Measurements from ENCODE around the gene PANK2. TPM values are rescaled to one million over a fixed set of nuclear protein-coding genes. Genes with fewer than 3 reads are reported as not detected.
"Not testable (repeated sequence)": the region's sequence is repeated elsewhere in the genome, so short reads cannot be mapped to it uniquely, and the experiment has no call there.

PANK2 gene
- total RNA-seq, 4 donors from 2014 or later, result 22.9 to 48.7 (median 38.2) TPM

- peaks cover 9 to 80% (median 31%) of the 10 kb centered on the region in 4 donors for H3K4me1 ChIP-seq
- intact Hi-C loops (cut with DNase I; ENCODE audit: low total_unique reads), result no loop called here
- 64 to 92% methylated on average over 4 to 5 of the region's 5 CpGs for WGBS, 2 donors (ENCODE audit: low coverage in 1 of 2)
Measured at GRCh38 chr20:3902446-3902845, 13.3 kb downstream of the PANK2 start.

GRCh38 chr20:3904224-3904623, 15.0 kb downstream of the PANK2 start:
- TF ChIP-seq POLR2A (IDR thresholded peaks at IDR 0.05) (no peak), EP300 (IDR thresholded peaks at IDR 0.05; ENCODE audit: low read depth) (no peak), POLR2AphosphoS5 (IDR thresholded peaks at IDR 0.05) (no peak), CTCF (IDR thresholded peaks at IDR 0.05) (no peak)
- peaks cover 0 to 13% (median 2%) of the 10 kb centered on the region in 4 donors for H3K36me3 ChIP-seq
- no peak overlapping the region for H3K4me3 ChIP-seq
- no peak for DNase-seq
- peaks cover 9 to 64% (median 27%) of the 10 kb centered on the region in 4 donors for H3K4me1 ChIP-seq
- H3K27ac ChIP-seq, result no peak overlapping the region
- no peaks in the 10 kb centered on the region for H3K27me3 ChIP-seq
- H3K9me3 ChIP-seq, result no peaks in the 10 kb centered on the region
- intact Hi-C loops (cut with DNase I; ENCODE audit: low total_unique reads), result no loop called here
- in situ Hi-C loops (cut with MboI; ENCODE audit: low pct_ligation_motif_present in 1 of 4, low pct_unique_long_range_greater_than_20kb in 1 of 4, low sequenced_read_pairs in 3 of 4), result loop anchor here in 1 of 4 donors (25.0 kb wide), 1 partner anchor 183 kb away; no protein-coding TSS in a partner anchor
- 61% methylated on average over 2 of the region's 2 CpGs; no CpG with 5 or more reads in 1 of the 2 donors for WGBS, 2 donors (ENCODE audit: low coverage in 1 of 2)

More at GRCh38 chr20:3902446-3902845, 13.3 kb downstream of the PANK2 start:
- no peak for TF ChIP-seq CTCF (IDR thresholded peaks at IDR 0.05)
- no peak for TF ChIP-seq POLR2AphosphoS5 (IDR thresholded peaks at IDR 0.05)
- no peak for TF ChIP-seq POLR2A (IDR thresholded peaks at IDR 0.05)
- TF ChIP-seq EP300 (IDR thresholded peaks at IDR 0.05; ENCODE audit: low read depth), result no peak
- peak overlapping the region; percentile 17 to 58 (median 40) for H3K27ac ChIP-seq
- in situ Hi-C loops (cut with MboI; ENCODE audit: low pct_ligation_motif_present in 1 of 4, low pct_unique_long_range_greater_than_20kb in 1 of 4, low sequenced_read_pairs in 3 of 4), result loop anchor here in 1 of 4 donors (25.0 kb wide), 1 partner anchor 185 kb away; no protein-coding TSS in a partner anchor
- H3K36me3 ChIP-seq, result no peaks in the 10 kb centered on the region
- no peak for DNase-seq
- H3K4me3 ChIP-seq, result no peak overlapping the region
- no peaks in the 10 kb centered on the region for H3K9me3 ChIP-seq
- H3K27me3 ChIP-seq, result no peaks in the 10 kb centered on the region

GRCh38 chr20:3904857-3905256, 15.7 kb downstream of the PANK2 start:
- H3K4me1 ChIP-seq, result peaks cover 9 to 65% (median 28%) of the 10 kb centered on the region in 4 donors

GRCh38 chr20:3906744-3907721, 17.8 kb downstream of the PANK2 start:
- peak overlapping the region in 1 of 4 donors; percentile 21 for H3K27ac ChIP-seq
- intact Hi-C loops (cut with DNase I; ENCODE audit: low total_unique reads), result not testable (repeated sequence)
- 67 to 77% methylated on average over 10 to 17 of the region's 17 CpGs for WGBS, 2 donors (ENCODE audit: low coverage in 1 of 2)

More at GRCh38 chr20:3904857-3905256, 15.7 kb downstream of the PANK2 start:
- WGBS, 2 donors (ENCODE audit: low coverage in 1 of 2), result 65 to 80% methylated on average over 2 to 5 of the region's 5 CpGs
- no peak overlapping the region for H3K27ac ChIP-seq
- no peak overlapping the region for H3K4me3 ChIP-seq
- no peaks in the 10 kb centered on the region for H3K27me3 ChIP-seq
- intact Hi-C loops (cut with DNase I; ENCODE audit: low total_unique reads) (no loop called here), in situ Hi-C loops (cut with MboI; ENCODE audit: low pct_ligation_motif_present in 1 of 4, low pct_unique_long_range_greater_than_20kb in 1 of 4, low sequenced_read_pairs in 3 of 4) (loop anchor here in 1 of 4 donors (25.0 kb wide), 1 partner anchor 182 kb away; no protein-coding TSS in a partner anchor)
- no peaks in the 10 kb centered on the region for H3K9me3 ChIP-seq
- H3K36me3 ChIP-seq, result peaks cover 0 to 15% (median 2%) of the 10 kb centered on the region in 4 donors
- TF ChIP-seq POLR2A (IDR thresholded peaks at IDR 0.05) (no peak), EP300 (IDR thresholded peaks at IDR 0.05; ENCODE audit: low read depth) (no peak), CTCF (IDR thresholded peaks at IDR 0.05) (no peak), POLR2AphosphoS5 (IDR thresholded peaks at IDR 0.05) (no peak)
- no peak for DNase-seq

More at GRCh38 chr20:3906744-3907721, 17.8 kb downstream of the PANK2 start:
- H3K4me3 ChIP-seq, H3K27me3 ChIP-seq, DNase-seq, H3K9me3 ChIP-seq: not testable (repeated sequence)
- peaks cover 0 to 15% (median 4%) of the 10 kb centered on the region in 4 donors for H3K36me3 ChIP-seq
- H3K4me1 ChIP-seq, result peaks cover 3 to 65% (median 24%) of the 10 kb centered on the region in 4 donors
- in situ Hi-C loops (cut with MboI; ENCODE audit: low pct_ligation_motif_present in 1 of 4, low pct_unique_long_range_greater_than_20kb in 1 of 4, low sequenced_read_pairs in 3 of 4), result loop anchor here in 1 of 4 donors (25.0 kb wide), 1 partner anchor 180 kb away; no protein-coding TSS in a partner anchor

Data from transverse colon (tissue), 4 donors.